Activated naive CD4-positive, alpha-beta T cell treated with anti-CD3 and anti-CD28 coated beads, Interleukin-2, amount 50 U/mL, for 72 hours (primary cell): ENCODE results near the gene TTI1. TPM values are rescaled to one million over a fixed set of nuclear protein-coding genes. Genes with fewer than 3 reads are reported as not detected.

Experiments used
- ATAC-seq, 2 donors: fragments of 150-1000 bp; cut with Tn5 transposase; 2 replicates each; pipeline ENCODE4 v1.10.0; 2021; ENCODE audit warnings: mild to moderate bottlenecking in 2 of 2, moderate library complexity in 2 of 2
- DNase-seq, 2 donors: peaks; one replicate each; pipeline ENCODE4 v3.0.0; 2021 to 2022; ENCODE audit warnings: low spot score in 2 of 2
- H3K27ac Mint-ChIP-seq, 2 donors: one replicate each; pipeline ENCODE4 v1.8.0; 2022; ENCODE audit warnings: mild to moderate bottlenecking in 2 of 2, mixed read lengths in 2 of 2
- H3K36me3 Mint-ChIP-seq, 2 donors: one replicate each; pipeline ENCODE4 v1.8.0; 2022; ENCODE audit warnings: mixed read lengths in 2 of 2
- H3K9me3 Mint-ChIP-seq, 2 donors: one replicate each; pipeline ENCODE4 v1.8.0; 2022; ENCODE audit warnings: mixed read lengths in 2 of 2
- total RNA-seq, 2 donors: library from RNA; stranded (reverse); gene quantifications; one replicate each; pipeline ENCODE4 v1.2.3, GENCODE V29; 2022

TTI1 gene
- total RNA-seq, 2 donors from 2014 or later, result 36.1 to 40.2 TPM

- ATAC-seq (peak; percentile 93 to 95), DNase-seq (no peak)
- Mint-ChIP-seq H3K36me3 (peaks cover 21 to 39% of the 10 kb centered on the region in 2 donors), H3K9me3 (no peaks in the 10 kb centered on the region), H3K27ac (peak overlapping the region in 1 of 2 donors; percentile 81)
Measured at GRCh38 chr20:38001173-38001875, 31.9 kb downstream of the TTI1 start.

DNA sequence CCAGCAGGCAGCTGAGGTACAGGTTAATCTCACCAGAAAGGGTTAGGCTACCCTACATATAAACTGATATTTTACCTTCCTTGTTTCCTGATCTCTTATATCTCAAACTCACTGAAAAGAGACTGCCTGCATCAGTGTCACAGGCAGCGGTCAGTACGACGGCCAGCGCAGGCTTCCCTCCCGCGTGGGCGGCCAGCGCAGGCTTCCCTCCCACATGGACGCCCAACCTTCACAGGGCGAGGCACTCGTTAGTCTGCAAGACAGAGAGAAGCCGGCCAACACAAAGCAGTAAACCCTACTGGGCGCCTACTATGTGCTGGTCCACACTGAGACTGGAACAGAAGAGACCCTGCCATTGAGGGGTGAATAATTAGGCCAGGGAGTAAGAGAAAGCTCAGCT is 33.0 kb downstream of the TTI1 start:
- Mint-ChIP-seq H3K36me3 (peaks cover 21 to 34% of the 10 kb centered on the region in 2 donors), H3K9me3 (no peaks in the 10 kb centered on the region), H3K27ac (peak overlapping the region; percentile 35 to 86)
- no peak for DNase-seq
- no peak for ATAC-seq

- DNase-seq (no peak), ATAC-seq (no peak)
- Mint-ChIP-seq H3K27ac (peak overlapping the region; percentile 35 to 86), H3K36me3 (peaks cover 27 to 34% of the 10 kb centered on the region in 2 donors), H3K9me3 (no peaks in the 10 kb centered on the region)
Measured at GRCh38 chr20:37999526-38000263, 33.6 kb downstream of the TTI1 start.

DNA sequence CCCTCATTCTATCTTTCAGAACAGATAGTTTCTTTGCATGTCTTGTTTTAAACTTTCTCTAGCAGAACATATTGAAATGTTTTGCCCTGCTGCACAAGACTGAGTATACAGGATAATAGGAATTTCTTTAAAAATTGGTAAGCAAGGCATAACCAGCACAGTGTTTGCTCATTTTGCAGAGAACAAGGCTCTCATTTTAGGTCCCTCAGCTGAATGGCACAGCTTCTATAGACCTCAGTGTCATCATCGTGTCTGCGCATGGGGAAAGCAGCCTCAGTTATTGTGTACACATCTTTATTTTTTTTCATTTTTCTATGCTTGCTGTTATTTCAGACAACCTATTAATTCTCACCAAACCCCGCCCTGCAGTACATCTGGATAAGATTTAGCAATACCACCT is 35.7 kb downstream of the TTI1 start:
- H3K9me3 Mint-ChIP-seq, result no peaks in the 10 kb centered on the region
- ATAC-seq (no peak), DNase-seq (no peak)
- H3K27ac Mint-ChIP-seq, result no peak overlapping the region
- peaks cover 34 to 35% of the 10 kb centered on the region in 2 donors for H3K36me3 Mint-ChIP-seq

DNA sequence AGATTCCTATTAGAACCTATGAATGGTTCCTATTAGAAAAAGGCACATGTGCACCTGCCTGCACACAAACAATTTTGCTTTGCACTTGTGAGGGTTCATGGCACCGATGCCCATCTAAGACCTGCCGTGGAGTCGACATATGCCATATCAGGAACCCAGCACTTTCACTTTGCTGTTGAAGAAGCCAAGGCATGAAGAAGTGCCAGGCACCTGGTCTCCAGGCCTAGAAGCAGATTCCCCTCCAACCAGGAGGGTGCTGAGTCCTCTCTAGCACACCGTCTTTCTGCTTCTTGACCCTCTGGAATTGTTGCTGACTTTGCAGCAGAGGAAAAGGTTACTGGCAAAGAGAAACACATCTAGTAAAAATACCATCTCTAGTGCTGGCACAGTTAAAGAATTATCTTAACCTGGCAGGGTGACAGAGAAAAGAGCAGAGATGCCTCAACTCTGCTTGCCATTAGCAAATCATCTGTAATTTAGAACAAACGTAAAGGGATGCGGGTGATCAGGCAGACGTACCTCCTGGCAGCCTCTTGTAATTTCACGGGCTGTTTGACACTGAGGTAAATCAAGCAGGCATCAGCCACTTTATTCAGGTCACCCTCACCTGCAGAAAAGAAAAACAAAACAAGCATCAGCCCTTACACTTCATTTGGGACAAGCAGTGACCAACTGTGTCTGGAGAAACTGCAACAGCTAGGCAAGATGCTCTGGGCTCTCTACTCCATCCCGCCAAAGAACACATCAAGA is 37.2 kb downstream of the TTI1 start:
- Mint-ChIP-seq H3K27ac (no peak overlapping the region), H3K9me3 (no peaks in the 10 kb centered on the region), H3K36me3 (peaks cover 30 to 36% of the 10 kb centered on the region in 2 donors)
- no peak for ATAC-seq
- DNase-seq, result no peak

DNA sequence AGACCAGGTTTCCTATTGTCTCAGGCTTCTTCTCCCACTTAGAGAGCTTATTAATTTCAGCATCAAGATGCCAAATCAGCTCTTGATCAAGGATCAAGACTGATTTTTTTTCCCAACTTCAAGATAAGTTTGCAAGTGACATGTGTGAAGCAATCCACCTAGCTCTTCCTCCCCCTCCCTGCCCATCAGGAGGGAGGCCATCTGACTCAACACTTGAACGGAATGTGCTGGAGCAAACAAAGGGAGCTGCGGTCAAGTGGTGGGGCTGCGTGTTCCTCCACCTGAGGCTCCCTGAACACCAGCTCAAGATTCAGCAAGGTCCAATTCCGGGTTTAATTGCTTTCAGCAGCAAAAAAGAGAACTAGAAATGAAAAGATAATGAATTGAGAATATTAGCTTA is 38.7 kb downstream of the TTI1 start:
- no peak for DNase-seq
- ATAC-seq, result no peak
- H3K9me3 Mint-ChIP-seq, result no peaks in the 10 kb centered on the region
- no peak overlapping the region for H3K27ac Mint-ChIP-seq
- H3K36me3 Mint-ChIP-seq, result peaks cover 29 to 32% of the 10 kb centered on the region in 2 donors

- no peak for ATAC-seq
Measured at GRCh38 chr20:37992802-37993409, 40.4 kb downstream of the TTI1 start.

GRCh38 chr20:37991908-37992307 is 41.3 kb downstream of the TTI1 start:
- Mint-ChIP-seq H3K27ac (peak overlapping the region; percentile 44 to 88), H3K9me3 (no peaks in the 10 kb centered on the region), H3K36me3 (peaks cover 30 to 45% of the 10 kb centered on the region in 2 donors)
- DNase-seq, result no peak
- no peak for ATAC-seq

More at GRCh38 chr20:37992802-37993409, 40.4 kb downstream of the TTI1 start:
- H3K36me3 Mint-ChIP-seq, result peaks cover 30 to 39% of the 10 kb centered on the region in 2 donors
- H3K9me3 Mint-ChIP-seq, result no peaks in the 10 kb centered on the region
- no peak for DNase-seq
- H3K27ac Mint-ChIP-seq, result no peak overlapping the region

GRCh38 chr20:37991157-37991866 is 41.9 kb downstream of the TTI1 start:
- peak; percentile 37 to 57 for ATAC-seq
- H3K27ac Mint-ChIP-seq, result peak overlapping the region; percentile 88 to 96

DNA sequence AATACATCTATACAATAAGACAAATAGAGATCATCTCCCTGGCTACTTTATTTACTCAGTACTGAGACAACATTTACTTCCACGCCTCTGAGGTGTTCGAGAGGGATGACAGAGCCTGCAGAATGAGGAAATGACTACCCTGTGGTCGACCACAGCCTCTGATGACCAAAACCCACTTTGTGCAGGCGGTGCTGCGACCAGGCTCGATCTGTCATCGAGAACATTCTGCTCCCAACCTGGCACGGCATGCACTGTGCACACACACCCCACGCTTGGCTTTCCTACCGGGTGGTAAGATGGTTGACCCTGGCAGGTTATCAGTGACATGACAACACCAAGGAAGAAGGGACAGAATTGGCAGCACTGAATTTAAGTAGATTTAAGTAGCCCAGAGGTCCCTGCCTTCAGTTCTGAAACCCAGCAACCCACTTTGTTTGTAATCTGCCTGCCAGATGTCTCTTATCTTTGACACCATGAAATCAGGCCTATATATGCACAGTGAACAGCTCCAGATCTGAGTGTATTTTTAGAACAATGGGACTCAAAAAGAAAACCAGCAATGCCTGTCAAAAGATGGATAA is 42.6 kb downstream of the TTI1 start:
- Mint-ChIP-seq H3K36me3 (peaks cover 30 to 45% of the 10 kb centered on the region in 2 donors), H3K9me3 (no peaks in the 10 kb centered on the region), H3K27ac (peak overlapping the region; percentile 88 to 96)
- peak; percentile 91 to 92 for ATAC-seq
- DNase-seq, result peak; percentile 68 to 72

More at GRCh38 chr20:37991157-37991866, 41.9 kb downstream of the TTI1 start:
- Mint-ChIP-seq H3K36me3 (peaks cover 30 to 45% of the 10 kb centered on the region in 2 donors), H3K9me3 (no peaks in the 10 kb centered on the region)
- no peak for DNase-seq

GRCh38 chr20:37989601-37990295 is 43.5 kb downstream of the TTI1 start:
- Mint-ChIP-seq H3K36me3 (peaks cover 24 to 40% of the 10 kb centered on the region in 2 donors), H3K27ac (peak overlapping the region; percentile 88 to 96), H3K9me3 (no peaks in the 10 kb centered on the region)
- ATAC-seq (no peak), DNase-seq (no peak)

DNA sequence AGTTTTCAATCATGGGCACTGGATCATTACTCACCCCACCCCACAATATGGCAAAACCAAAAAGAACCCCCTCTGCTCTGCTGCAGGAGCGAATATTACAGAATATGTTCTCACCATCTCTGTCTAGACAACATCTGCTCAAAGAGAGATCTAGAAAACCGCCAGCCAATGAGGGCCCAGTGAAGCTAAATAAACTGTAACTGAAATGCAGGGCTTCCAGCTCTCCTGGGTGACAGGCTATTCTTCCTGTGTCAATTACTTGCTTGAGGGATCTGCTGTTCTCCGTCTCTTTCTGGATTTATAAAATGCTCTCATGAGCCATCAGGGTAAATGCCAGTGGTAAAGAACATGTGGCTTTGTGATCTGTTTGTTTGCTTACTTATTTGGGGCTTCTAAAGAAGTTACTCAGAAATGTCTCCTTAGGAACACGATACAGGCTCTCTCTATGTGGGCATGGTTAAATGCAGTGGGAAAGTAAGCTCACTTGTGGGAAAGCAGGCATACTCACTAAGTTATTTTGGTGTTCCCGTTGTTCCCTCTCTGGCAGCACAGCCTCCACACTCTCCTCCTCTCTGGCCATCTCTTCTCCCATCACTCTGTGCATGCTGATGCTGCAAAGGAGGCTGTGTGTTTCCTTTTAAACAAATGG is 44.8 kb downstream of the TTI1 start:
- ATAC-seq (no peak), DNase-seq (no peak)
- Mint-ChIP-seq H3K9me3 (no peaks in the 10 kb centered on the region), H3K36me3 (peaks cover 17 to 36% of the 10 kb centered on the region in 2 donors), H3K27ac (peak overlapping the region in 1 of 2 donors; percentile 8)

DNA sequence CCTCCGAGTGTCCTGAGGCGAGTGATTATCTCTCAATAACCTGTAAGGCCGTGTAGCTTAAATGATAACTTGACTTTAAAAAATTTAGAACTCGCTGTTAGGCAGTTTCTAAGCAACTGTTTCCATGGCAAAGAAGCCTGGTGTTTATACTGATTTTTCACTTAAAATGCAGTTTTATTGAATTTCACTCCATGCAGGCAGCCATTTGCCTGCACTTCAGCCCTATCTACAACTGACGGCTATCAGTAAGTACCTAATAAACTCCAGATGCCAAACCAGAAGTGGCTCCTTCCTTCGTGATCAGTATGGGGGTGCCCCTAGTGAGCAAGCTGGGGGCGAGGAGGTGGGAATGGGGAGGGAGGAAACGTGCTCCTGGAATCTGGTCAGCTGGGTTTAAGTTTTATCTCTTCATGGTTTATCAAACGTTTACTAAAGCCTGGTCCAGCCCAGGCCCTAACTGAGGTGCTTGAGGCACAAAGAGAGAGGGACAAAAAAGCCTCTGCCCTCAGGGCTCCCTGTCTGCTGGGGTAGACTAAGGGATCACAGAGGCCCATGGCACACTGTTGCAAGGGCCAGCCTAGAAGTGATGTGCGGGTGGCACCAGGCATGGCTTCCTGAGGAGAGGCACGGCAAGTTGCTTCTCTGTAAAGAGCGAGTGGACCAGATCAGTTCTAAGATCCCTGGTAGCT is 45.5 kb downstream of the TTI1 start:
- Mint-ChIP-seq H3K9me3 (no peaks in the 10 kb centered on the region), H3K27ac (peak overlapping the region in 1 of 2 donors; percentile 63), H3K36me3 (peaks cover 16 to 36% of the 10 kb centered on the region in 2 donors)
- no peak for DNase-seq
- ATAC-seq, result no peak

GRCh38 chr20:37986873-37987601 is 46.2 kb downstream of the TTI1 start:
- DNase-seq, result no peak
- Mint-ChIP-seq H3K9me3 (no peaks in the 10 kb centered on the region), H3K27ac (peak overlapping the region in 1 of 2 donors; percentile 63), H3K36me3 (peaks cover 16 to 36% of the 10 kb centered on the region in 2 donors)
- no peak for ATAC-seq
